Heart right ventricle (tissue), 16 donors: ENCODE results near the gene NDUFB4. TPM values are rescaled to one million over a fixed set of nuclear protein-coding genes. Genes with fewer than 3 reads are reported as not detected.

Experiments used
- ATAC-seq, 8 donors: fragments of 200-7000 bp; cut with Tn5 transposase; one replicate each; pipeline ENCODE4 v1.9.1; 2020; ENCODE audit warnings: mild to moderate bottlenecking in 8 of 8, moderate library complexity in 8 of 8, moderate number of reproducible peaks in 1 of 8
- DNase-seq, 2 donors: peaks; one replicate each; pipeline ENCODE4 v3.0.0-alpha.2; 2020
- H3K27ac ChIP-seq, 10 donors: fragments of 200-600 bp; sonication (generic) in 2 of 10; one replicate each; pipeline versions ENCODE4 v1.5.0 to v1.8.0; 2020 to 2022; ENCODE audit warnings: mild to moderate bottlenecking in 3 of 10
- H3K27me3 ChIP-seq, 7 donors: fragments of 200-600 bp; one replicate each; pipeline ENCODE4 v1.8.0; 2021 to 2022; ENCODE audit warnings: mild to moderate bottlenecking in 2 of 7
- H3K36me3 ChIP-seq, 9 donors: fragments of 200-600 bp; sonication (generic) in 1 of 9; one replicate each; pipeline versions ENCODE4 v1.5.0 to v1.8.0; 2020 to 2022; ENCODE audit warnings: mild to moderate bottlenecking in 2 of 9
- H3K4me1 ChIP-seq, 9 donors: fragments of 200-600 bp; sonication (generic) in 1 of 9; one replicate each; pipeline versions ENCODE4 v1.5.0 to v1.8.0; 2020 to 2022; ENCODE audit warnings: mild to moderate bottlenecking in 4 of 9
- H3K4me3 ChIP-seq, 10 donors: fragments of 200-600 bp; sonication (generic) in 2 of 10; one replicate each; pipeline versions ENCODE4 v1.5.0 to v1.8.0; 2020 to 2022; ENCODE audit warnings: mild to moderate bottlenecking in 7 of 10, moderate library complexity in 2 of 10
- H3K9me3 ChIP-seq, 11 donors: fragments of 200-600 bp in 10 of 11; sonication (generic) in 2 of 11; one replicate each; pipeline versions ENCODE4 v1.5.0 to v1.8.0; 2013 to 2022; ENCODE audit warnings: mild to moderate bottlenecking in 2 of 11, control low read depth in 1 of 11, moderate library complexity in 1 of 11
- CTCF ChIP-seq, 9 donors: fragments of 200-600 bp; sonication (generic) in 2 of 9; IDR thresholded peaks; one replicate each; pipeline versions ENCODE4 v1.5.0 to v1.8.0; 2021 to 2022; ENCODE audit warnings: antibody characterized with exemption in 9 of 9, mild to moderate bottlenecking in 5 of 9, moderate library complexity in 1 of 9
- WGBS, 2 donors: extraction: QIAGEN DNeasy Blood & Tissue Kit; methylation state at CpG; one replicate each; pipeline ENCODE4 v1.1.7; 2013; ENCODE audit warnings: inconsistent platforms in 1 of 2; 5-methylcytosine and 5-hydroxymethylcytosine counted together
- intact Hi-C, 10 donors: fragments of 100-400 bp; cut with DNase I; formaldehyde crosslinking; loops; one replicate each; pipeline versions ENCODE4 v1.11.1 to v1.14.2; 2022
- polyA plus RNA-seq, 2 donors: library from polyadenylated mRNA; stranded (reverse); fragments of 200-250 nt; gene quantifications; one replicate each; pipeline ENCODE4 v1.2.3, GENCODE V29; 2013
- total RNA-seq, 10 donors: library from RNA; stranded (reverse); fragmentation: NEBNext Ultra II Directional in 3 of 10; extraction: Animal tissue kit (Norgen Biotek cat#: 25700) in 3 of 10; gene quantifications; one replicate each; pipeline versions ENCODE4 v1.2.1 to v1.2.4, GENCODE V29; 2021 to 2023
- donor health status: Arrhythmogenic right ventricular cardiomyopathy.
- donor health status: ischemic (EF 13 %, LVEDD 7.1; RV severe dilation, severe dysfunction).
- donor health status: healthy with polysubstance abuse.
- donor health status: DM: no; HTN: yes; CAD: no.
- donor health status: DM: no; HTN: no; CAD: no.
- donor health status: ischemic (EF 25% LVEDD 6.9; RV normal size, moderate dysfunction).
- donor health status: ischemic (EF 25% LVEDD 5.7; RV mildly dilated, moderate dysfunction).
- donor health status: healthy.
- donor health status: DM: yes; HTN: yes; CAD: no.
- donor health status: Ischemic cardiomyopathy.
- donor health status: ischemic (EF 35%, LVEDD 5.7; RV mildly dilated, moderate dysfunction).
- donor health status: nonischemic (EF 11% LVEDD 7.7; RV severe dilation, severe dysfunction).
- donor health status: DM: yes; HTN: yes; CAD: no.
- donor health status: PGD.
- donor health status: ischemic (EF 29% LVEDD 5.4; RV normal size, mild dysfunction).
- donor health status: nonischemic (EF 23%, LVEDD 6.1; RV moderate dilation, normal function).

NDUFB4 gene
- total and polyA plus RNA-seq, 12 donors: 347 to 581 (median 543) TPM

- Histone ChIP-seq H3K9me3 (no peaks in the 10 kb centered on the region), H3K4me1 (peaks cover 9 to 57% (median 38%) of the 10 kb centered on the region in 9 donors), H3K27ac (peak overlapping the region in 5 of 10 donors; percentile 48 to 97 (median 59)), H3K27me3 (no peaks in the 10 kb centered on the region), H3K4me3 (no peak overlapping the region), H3K36me3 (peaks cover 0 to 67% (median 20%) of the 10 kb centered on the region in 9 donors)
- DNase-seq (no peak), ATAC-seq (no peak)
- intact Hi-C loops: no loop called here
- WGBS, 2 donors: 46 to 60% methylated on average over 4 of the region's 4 CpGs
- no peak for TF ChIP-seq CTCF (IDR thresholded peaks at IDR 0.05)
These were observed 5.4 kb downstream of the NDUFB4 start for GRCh38 chr3:120601554-120601953.

DNA sequence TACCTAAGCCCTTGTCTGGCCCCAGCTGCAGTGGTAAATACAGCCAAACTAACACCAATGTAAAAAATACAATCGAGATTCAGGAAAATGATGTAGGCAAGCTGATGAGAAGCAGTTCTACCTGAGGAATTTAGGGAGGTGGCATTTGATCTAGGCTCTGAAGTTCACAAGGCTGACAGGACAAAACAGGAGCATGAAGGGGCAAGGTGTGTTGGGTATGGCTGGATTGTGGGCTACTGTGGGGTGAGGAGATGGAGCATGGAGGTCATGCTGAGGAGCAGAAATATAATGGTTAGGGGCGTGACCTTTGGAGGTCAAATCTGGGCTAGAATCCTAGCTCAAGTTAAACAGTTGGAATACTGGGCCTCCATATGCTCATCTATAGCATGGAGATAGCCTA, 6.5 kb downstream of the NDUFB4 start:
- no peaks in the 10 kb centered on the region for H3K9me3 ChIP-seq
- no peak for TF ChIP-seq CTCF (IDR thresholded peaks at IDR 0.05)
- intact Hi-C loops: no loop called here
- 96 to 99% methylated on average over 2 of the region's 2 CpGs for WGBS, 2 donors
- H3K36me3 ChIP-seq: peaks cover 0 to 63% (median 20%) of the 10 kb centered on the region in 9 donors
- no peak overlapping the region for H3K4me3 ChIP-seq
- DNase-seq: no peak
- H3K27me3 ChIP-seq: no peaks in the 10 kb centered on the region
- H3K4me1 ChIP-seq: peaks cover 9 to 49% (median 30%) of the 10 kb centered on the region in 9 donors
- ATAC-seq: no peak
- H3K27ac ChIP-seq: peak overlapping the region in 1 of 10 donors; percentile 22

- intact Hi-C loops: no loop called here
- Histone ChIP-seq H3K27me3 (no peaks in the 10 kb centered on the region), H3K27ac (no peak overlapping the region), H3K4me3 (no peak overlapping the region), H3K9me3 (no peaks in the 10 kb centered on the region), H3K4me1 (peaks cover 2 to 32% (median 13%) of the 10 kb centered on the region in 9 donors), H3K36me3 (peaks cover 0 to 46% (median 20%) of the 10 kb centered on the region in 9 donors)
- ATAC-seq: peak in 1 of 8 donors; percentile 37
- no peak for DNase-seq
- TF ChIP-seq CTCF (IDR thresholded peaks at IDR 0.05): no peak
These were observed 8.2 kb downstream of the NDUFB4 start for GRCh38 chr3:120604382-120604781.

GRCh38 chr3:120604784-120605183, 8.6 kb downstream of the NDUFB4 start:
- no peak for DNase-seq
- Histone ChIP-seq H3K4me3 (no peak overlapping the region), H3K36me3 (peaks cover 0 to 42% (median 20%) of the 10 kb centered on the region in 9 donors), H3K4me1 (peaks cover 0 to 28% (median 9%) of the 10 kb centered on the region in 9 donors), H3K27ac (peak overlapping the region in 1 of 10 donors; percentile 33), H3K9me3 (no peaks in the 10 kb centered on the region), H3K27me3 (no peaks in the 10 kb centered on the region)
- no peak for TF ChIP-seq CTCF (IDR thresholded peaks at IDR 0.05)
- peak in 6 of 8 donors; percentile 34 to 63 (median 41) for ATAC-seq
- intact Hi-C loops: no loop called here
